Measurements from ENCODE around the gene BDKRB1.

GRCh38 chr14:96252323-96252998 lies 3.5 kb upstream of the BDKRB1 start:
- TF ChIP-seq ISL1 (CRISPR knock-in tag; IDR thresholded peaks at IDR 0.05) (no peak), ARNTL (CRISPR knock-in tag; IDR thresholded peaks at IDR 0.05; ENCODE audit: borderline replicate concordance, low read depth) (no peak), PATZ1 (CRISPR knock-in tag; IDR thresholded peaks at IDR 0.05; ENCODE audit: borderline replicate concordance) (no peak), ZFP30 (CRISPR knock-in tag; IDR thresholded peaks at IDR 0.05) (no peak), CREB5 (CRISPR knock-in tag; IDR thresholded peaks at IDR 0.05; ENCODE audit: low read depth) (no peak), POU6F1 (CRISPR knock-in tag; IDR thresholded peaks at IDR 0.05; ENCODE audit: borderline replicate concordance, low read depth) (no peak), ZC3H10 (CRISPR knock-in tag; IDR thresholded peaks at IDR 0.05) (no peak), ZNF565 (CRISPR knock-in tag; conservative IDR thresholded peaks at IDR 0.05; ENCODE audit: low read depth) (no peak), TOX (CRISPR knock-in tag; IDR thresholded peaks at IDR 0.05; ENCODE audit: borderline replicate concordance) (no peak), TSHZ2 (CRISPR knock-in tag; IDR thresholded peaks at IDR 0.05) (no peak), ZNF70 (CRISPR knock-in tag; IDR thresholded peaks at IDR 0.05) (no peak), GLIS3 (CRISPR knock-in tag; IDR thresholded peaks at IDR 0.05) (no peak)
